Esophagus (tissue), 2 donors: Measurements from ENCODE around the gene PARVA. TPM values are rescaled to one million over a fixed set of nuclear protein-coding genes. Genes with fewer than 3 reads are reported as not detected.
A peak's percentile ranks its signal among the peaks of the same experiment; 100 is the strongest.

Experiments
- H3K27ac ChIP-seq, 2 donors: one replicate each; pipeline ENCODE4 v1.5.1; 2013; ENCODE audit warnings: low read depth in 2 of 2, mild to moderate bottlenecking in 2 of 2, inconsistent platforms in 1 of 2, low read length in 1 of 2, moderate library complexity in 1 of 2
- H3K27me3 ChIP-seq, 2 donors: one replicate each; pipeline ENCODE4 v1.6.1; 2013; ENCODE audit warnings: low read length in 2 of 2, control low read depth in 1 of 2, mild to moderate bottlenecking in 1 of 2; ENCODE audit not compliant: insufficient read depth in 2 of 2, control insufficient read depth in 1 of 2
- H3K36me3 ChIP-seq, 2 donors: one replicate each; pipeline ENCODE4 v1.6.1; 2013; ENCODE audit warnings: low read length in 1 of 2; ENCODE audit not compliant: control insufficient read depth in 2 of 2, insufficient read depth in 2 of 2
- H3K4me1 ChIP-seq, 2 donors: one replicate each; pipeline ENCODE4 v1.6.1; 2013; ENCODE audit warnings: low read length in 1 of 2; ENCODE audit not compliant: control insufficient read depth in 2 of 2, insufficient read depth in 2 of 2
- H3K4me3 ChIP-seq, 2 donors: one replicate each; pipeline ENCODE4 v1.5.1; 2013; ENCODE audit warnings: low read length in 2 of 2, mild to moderate bottlenecking in 2 of 2, low read depth in 1 of 2, moderate library complexity in 1 of 2
- H3K9me3 ChIP-seq, 2 donors: one replicate each; pipeline ENCODE4 v1.6.1; 2013; ENCODE audit warnings: mild to moderate bottlenecking in 2 of 2, low read depth in 1 of 2, low read length in 1 of 2, moderate library complexity in 1 of 2; ENCODE audit not compliant: control insufficient read depth in 2 of 2, insufficient read depth in 1 of 2
- WGBS, 2 donors: extraction: QIAGEN DNeasy Blood & Tissue Kit; methylation state at CpG; one replicate each; pipeline ENCODE4 v1.1.7; 2013; 5-methylcytosine and 5-hydroxymethylcytosine counted together
- polyA plus RNA-seq, 2 donors: library from polyadenylated mRNA; stranded (reverse); fragments of 200-250 nt; gene quantifications; one replicate each; pipeline ENCODE4 v1.2.3, GENCODE V29; 2013
- donor health status: healthy with polysubstance abuse.
- donor health status: Bipolar disorder and iron deficiency.

PARVA gene
- polyA plus RNA-seq, 2 donors: 8.2 to 18.3 TPM

DNA sequence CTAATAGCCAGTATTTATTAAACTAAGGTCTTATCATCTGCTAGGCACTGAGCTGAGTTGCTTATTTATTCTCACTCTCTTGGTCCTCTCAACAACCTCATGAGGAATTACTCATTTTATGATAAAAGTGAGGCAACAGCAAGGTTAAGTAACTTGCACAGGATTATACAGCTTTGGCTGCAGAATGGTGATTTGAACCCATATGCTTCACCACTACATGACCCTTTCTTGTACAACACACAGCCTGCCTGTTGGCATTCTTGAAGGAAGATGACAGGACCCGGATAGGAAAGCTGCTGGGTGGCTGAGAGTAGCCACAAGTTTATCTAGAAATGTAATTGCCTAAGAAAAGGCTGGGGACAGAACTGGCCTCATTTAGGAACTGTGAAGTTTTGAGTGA lies 5.3 kb upstream of the PARVA start:
- no peaks in the 10 kb centered on the region for H3K9me3 ChIP-seq
- no peak overlapping the region for H3K4me3 ChIP-seq
- peaks cover 0 to 2% of the 10 kb centered on the region in 2 donors for H3K4me1 ChIP-seq
- no peak overlapping the region for H3K27ac ChIP-seq
- H3K27me3 ChIP-seq: no peaks in the 10 kb centered on the region
- WGBS, 2 donors: 82 to 86% methylated on average over 1 of the region's 1 CpG
- H3K36me3 ChIP-seq: no peaks in the 10 kb centered on the region

DNA sequence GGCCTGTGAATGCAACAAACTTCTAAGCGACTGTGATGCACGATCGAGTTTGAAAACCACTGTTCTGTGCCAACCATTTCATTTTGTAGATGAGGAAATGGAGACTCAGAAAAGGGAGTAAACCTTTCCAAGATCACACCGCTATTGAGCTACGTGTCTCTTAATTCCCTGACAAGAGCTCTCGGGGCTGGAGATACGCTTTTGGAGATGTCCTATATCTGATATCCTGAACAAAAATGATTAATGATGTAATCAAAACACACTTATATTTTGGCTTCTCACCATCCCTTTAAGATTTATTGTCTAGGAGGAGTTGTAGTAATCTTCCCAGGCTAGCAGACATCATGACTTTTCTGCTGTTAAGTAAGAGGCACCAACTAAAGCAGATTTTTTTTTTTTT lies 1.7 kb upstream of the PARVA start:
- Histone ChIP-seq H3K4me1 (peaks cover 0 to 3% of the 10 kb centered on the region in 2 donors), H3K4me3 (no peak overlapping the region), H3K36me3 (no peaks in the 10 kb centered on the region), H3K27ac (peak overlapping the region; percentile 3 to 30), H3K9me3 (no peaks in the 10 kb centered on the region), H3K27me3 (no peaks in the 10 kb centered on the region)
- WGBS, 2 donors: 60 to 65% methylated on average over 7 of the region's 7 CpGs

DNA sequence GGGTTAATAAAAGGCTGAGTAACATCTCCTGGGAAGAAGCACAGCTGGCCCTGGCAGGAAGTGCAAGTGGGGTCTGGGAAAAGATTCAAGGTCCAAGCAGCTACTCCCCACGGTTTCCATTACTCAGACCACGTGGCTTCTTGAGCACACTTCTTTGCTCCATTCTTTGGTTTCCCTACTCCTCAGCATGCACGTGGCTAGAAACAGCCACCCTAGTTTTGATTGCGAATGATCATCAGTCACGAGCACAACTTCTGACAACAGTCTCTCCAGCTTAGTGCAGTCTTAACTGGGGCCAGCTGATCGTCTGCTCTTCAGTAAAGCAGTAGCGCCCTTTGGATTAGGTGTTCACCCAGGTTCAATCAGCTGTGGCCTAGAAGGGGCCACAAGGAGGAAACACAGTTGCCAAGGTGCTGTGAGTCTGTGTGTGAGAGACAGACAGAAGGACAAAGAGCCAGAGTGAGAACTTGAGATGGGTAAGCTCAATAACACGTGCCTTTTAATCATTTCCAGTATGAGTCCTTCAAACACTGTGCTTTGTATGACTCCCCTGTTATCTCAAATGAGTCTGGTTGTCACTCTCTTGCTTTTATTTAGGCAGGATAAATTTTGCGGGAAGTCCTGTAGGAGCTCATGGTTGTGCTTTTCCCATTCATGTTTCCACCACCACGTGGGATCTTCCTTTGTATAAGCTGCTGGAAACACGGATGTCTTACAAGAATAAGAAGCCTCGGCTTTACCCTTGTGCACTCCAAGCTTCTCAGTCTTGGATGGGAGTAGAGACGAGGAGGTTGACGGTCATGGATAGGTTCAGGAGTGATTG lies 901 bp upstream of the PARVA start:
- WGBS, 2 donors: 51 to 62% methylated on average over 14 of the region's 14 CpGs

DNA sequence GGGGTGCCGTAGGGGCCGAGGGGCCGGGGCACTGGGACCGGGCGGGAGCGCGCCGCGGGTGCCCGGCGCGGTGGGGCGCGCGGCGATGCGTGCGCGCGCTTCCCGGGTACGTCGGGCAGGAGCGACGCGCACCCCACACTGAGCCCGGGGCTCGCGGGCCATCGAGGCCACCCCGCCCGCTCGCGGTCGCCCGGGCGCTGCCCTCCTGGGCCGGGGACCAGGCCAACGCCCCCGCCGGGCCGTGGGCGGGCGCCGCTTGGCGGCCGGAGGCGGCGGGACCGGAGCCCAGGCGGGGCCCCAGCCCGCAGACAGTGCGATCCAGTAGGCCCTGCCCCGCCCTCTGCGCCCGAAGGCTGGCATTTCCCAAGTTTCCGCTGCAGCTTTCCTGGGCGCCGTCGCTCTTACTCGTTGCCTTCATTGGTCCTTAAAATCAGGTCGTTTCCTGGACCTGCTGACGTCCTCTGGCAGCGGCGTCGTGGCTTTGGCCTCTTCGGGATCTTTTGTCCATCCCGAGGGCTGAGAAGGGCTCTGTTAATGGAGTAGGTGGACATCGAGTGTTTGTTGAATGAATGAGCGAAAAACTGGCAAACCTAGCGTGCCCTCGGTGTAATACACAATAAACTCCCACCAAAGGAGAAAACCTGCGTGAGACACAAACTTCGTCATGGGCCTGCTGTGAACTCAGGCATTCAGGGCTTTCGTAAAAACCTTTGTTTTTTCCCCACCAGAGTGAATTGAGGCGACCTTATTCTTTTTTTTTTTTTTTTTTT lies 638 bp downstream of the PARVA start:
- Histone ChIP-seq H3K27me3 (no peaks in the 10 kb centered on the region), H3K9me3 (no peaks in the 10 kb centered on the region), H3K4me1 (peaks cover 0 to 3% of the 10 kb centered on the region in 2 donors), H3K4me3 (peak overlapping the region; percentile 61 to 70), H3K27ac (peak overlapping the region; percentile 75 to 92), H3K36me3 (peaks cover 0 to 2% of the 10 kb centered on the region in 2 donors)
- 3 to 4% methylated on average over 50 to 76 of the region's 76 CpGs for WGBS, 2 donors

More for the DNA sequence above, 901 bp upstream of the PARVA start:
- Histone ChIP-seq H3K27me3 (no peaks in the 10 kb centered on the region), H3K4me3 (no peak overlapping the region), H3K36me3 (no peaks in the 10 kb centered on the region), H3K9me3 (no peaks in the 10 kb centered on the region), H3K27ac (peak overlapping the region; percentile 75 to 92), H3K4me1 (peaks cover 0 to 3% of the 10 kb centered on the region in 2 donors)

DNA sequence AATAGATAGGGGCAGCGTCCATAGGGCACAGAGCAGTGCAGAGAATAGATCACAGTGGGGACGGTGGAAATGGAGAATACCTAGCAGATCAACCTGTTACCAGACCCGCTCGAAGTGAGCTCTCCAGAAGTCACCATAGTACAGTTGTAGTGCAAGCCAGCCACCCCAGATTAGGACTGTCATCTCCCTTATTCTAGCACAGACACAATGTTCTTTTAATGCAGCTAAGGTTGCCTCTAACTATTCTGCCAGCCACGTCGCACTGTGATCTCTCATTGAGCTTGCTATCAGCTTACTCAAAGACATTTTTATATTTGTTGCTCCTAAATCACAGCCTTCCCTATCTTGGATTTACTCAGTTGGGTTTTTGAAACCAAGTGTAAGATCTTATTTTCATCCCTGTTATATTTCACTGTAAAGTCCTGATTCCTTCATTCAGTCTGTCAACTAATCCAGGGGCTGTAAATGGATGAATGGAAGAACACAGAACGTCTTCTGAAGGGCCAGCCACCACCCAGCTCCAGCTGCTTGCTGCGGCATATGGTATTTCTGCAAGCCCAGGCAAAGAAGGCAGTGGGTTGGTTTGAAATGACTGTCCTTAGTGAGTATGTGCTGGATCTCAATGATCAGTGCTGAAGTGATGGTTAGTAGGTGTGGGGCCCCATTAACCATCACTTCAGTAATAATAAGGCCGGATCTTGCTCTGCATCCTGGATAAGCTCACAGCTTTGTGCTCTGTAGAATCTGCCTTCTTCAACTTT lies 3.4 kb downstream of the PARVA start:
- H3K27me3 ChIP-seq: no peaks in the 10 kb centered on the region
- 79 to 84% methylated on average over 9 of the region's 9 CpGs for WGBS, 2 donors
- no peak overlapping the region for H3K4me3 ChIP-seq
- H3K9me3 ChIP-seq: no peaks in the 10 kb centered on the region
- peaks cover 2 to 3% of the 10 kb centered on the region in 2 donors for H3K4me1 ChIP-seq
- H3K36me3 ChIP-seq: peaks cover 0 to 2% of the 10 kb centered on the region in 2 donors
- no peak overlapping the region for H3K27ac ChIP-seq

DNA sequence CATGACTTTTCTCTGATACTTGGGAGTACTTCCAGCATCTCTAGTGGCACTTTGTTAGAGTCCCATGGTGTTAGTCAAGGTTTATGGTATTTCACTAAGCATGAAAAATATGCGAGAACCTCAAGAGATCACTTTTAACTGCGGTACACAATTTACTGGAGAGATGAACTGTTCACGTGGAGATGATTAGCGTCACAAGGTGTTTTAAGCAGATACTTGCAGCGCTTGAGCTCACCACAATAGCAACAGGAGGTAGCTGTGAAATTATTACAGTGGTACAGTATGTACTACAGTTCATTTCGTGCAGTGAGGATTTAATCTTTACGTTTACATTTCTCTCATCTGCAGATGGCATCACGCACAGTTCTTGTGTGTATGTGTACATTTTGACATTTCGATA lies 4.5 kb downstream of the PARVA start:
- no peaks in the 10 kb centered on the region for H3K27me3 ChIP-seq
- H3K4me1 ChIP-seq: peaks cover 2 to 3% of the 10 kb centered on the region in 2 donors
- WGBS, 2 donors: 75 to 84% methylated on average over 9 of the region's 9 CpGs
- H3K9me3 ChIP-seq: no peaks in the 10 kb centered on the region
- no peak overlapping the region for H3K4me3 ChIP-seq
- H3K27ac ChIP-seq: no peak overlapping the region
- H3K36me3 ChIP-seq: peaks cover 0 to 2% of the 10 kb centered on the region in 2 donors

DNA sequence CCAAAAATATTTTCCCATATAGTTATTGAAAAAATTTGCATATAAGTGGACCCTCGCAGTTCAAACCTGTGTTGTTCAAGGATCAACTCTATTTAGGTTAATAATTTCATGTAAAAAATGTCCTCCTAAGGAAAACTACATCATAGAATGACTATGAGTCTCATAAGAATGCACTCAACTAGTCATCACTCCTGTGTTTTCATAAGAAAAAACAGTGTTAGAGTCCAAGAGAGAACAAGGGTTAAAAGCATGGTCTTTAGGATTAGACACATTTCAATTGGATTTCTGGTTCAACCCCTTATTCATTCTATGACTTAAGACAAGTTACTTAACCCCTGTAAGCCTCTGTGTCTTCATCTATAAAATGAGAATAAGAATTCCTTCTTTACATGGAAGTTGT lies 5.1 kb downstream of the PARVA start:
- no peak overlapping the region for H3K27ac ChIP-seq
- peaks cover 0 to 2% of the 10 kb centered on the region in 2 donors for H3K4me1 ChIP-seq
- H3K4me3 ChIP-seq: no peak overlapping the region

DNA sequence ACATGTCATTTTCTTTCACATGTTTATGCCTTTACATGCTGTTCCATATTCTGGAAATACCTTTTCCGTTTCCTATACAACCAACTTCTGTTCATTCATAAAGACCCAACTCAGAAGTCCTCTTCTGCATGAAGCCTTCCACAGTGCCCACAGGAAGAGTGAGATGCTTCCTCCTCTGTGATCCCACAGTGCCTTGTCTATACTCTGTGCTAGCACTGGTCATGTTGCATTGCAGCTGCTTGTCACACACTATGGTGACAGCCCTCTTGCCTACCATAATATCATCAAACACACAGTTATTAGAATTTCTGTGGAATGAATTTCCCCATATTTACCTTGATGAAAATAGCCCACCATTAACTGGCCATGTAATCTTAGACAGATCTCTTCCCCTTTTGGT lies 8.9 kb downstream of the PARVA start:
- 92 to 94% methylated on average over 1 of the region's 1 CpG for WGBS, 2 donors
- Histone ChIP-seq H3K4me1 (peaks cover 2 to 11% of the 10 kb centered on the region in 2 donors), H3K36me3 (peaks cover 0 to 2% of the 10 kb centered on the region in 2 donors), H3K27me3 (no peaks in the 10 kb centered on the region), H3K4me3 (no peak overlapping the region), H3K27ac (peak overlapping the region; percentile 47 to 50), H3K9me3 (no peaks in the 10 kb centered on the region)

More for the DNA sequence above, 5.1 kb downstream of the PARVA start:
- no peaks in the 10 kb centered on the region for H3K27me3 ChIP-seq
- 83 to 85% methylated on average over 1 of the region's 1 CpG for WGBS, 2 donors
- H3K9me3 ChIP-seq: no peaks in the 10 kb centered on the region
- peaks cover 0 to 2% of the 10 kb centered on the region in 2 donors for H3K36me3 ChIP-seq

DNA sequence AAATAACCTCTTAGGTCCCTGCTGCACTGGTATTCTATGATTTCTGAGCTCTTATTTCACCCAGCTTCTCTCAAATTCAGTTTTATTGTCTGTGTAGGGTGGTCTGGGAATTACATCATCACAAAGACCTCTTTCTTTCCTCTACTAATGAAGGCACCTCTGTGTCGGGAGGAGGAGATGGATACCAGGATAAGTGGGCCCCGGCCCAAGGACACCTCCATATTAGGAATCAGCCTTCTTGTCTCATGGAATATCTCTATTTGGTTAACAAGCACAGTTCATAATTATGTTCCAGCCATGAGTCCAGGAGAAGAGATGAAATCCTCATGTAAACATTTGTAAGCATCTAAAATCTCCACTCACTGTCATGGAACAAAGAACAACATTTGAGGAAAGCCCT lies 9.4 kb downstream of the PARVA start:
- Histone ChIP-seq H3K27me3 (no peaks in the 10 kb centered on the region), H3K36me3 (peaks cover 0 to 2% of the 10 kb centered on the region in 2 donors), H3K4me1 (peaks cover 2 to 11% of the 10 kb centered on the region in 2 donors), H3K27ac (peak overlapping the region in 1 of 2 donors; percentile 47), H3K4me3 (no peak overlapping the region), H3K9me3 (no peaks in the 10 kb centered on the region)
- 65 to 69% methylated on average over 2 of the region's 2 CpGs for WGBS, 2 donors
